Uterus (tissue), 2 donors: ENCODE data around the gene FNDC11.

Source experiments
- POLR2A ChIP-seq, 2 donors: fragments of 450-650 bp; IDR thresholded peaks; one replicate each; pipeline ENCODE4 v1.6.1; 2016; ENCODE audit warnings: antibody characterized with exemption in 2 of 2, mild to moderate bottlenecking in 1 of 2, moderate library complexity in 1 of 2
- TF ChIP-seq, protein P1 (sequence below), 4 experiments: fragments of 200-600 bp in 2 of 4; fragments of 450-650 bp in 2 of 4; sonication (generic) in 2 of 4; IDR thresholded peaks; one replicate each; pipeline ENCODE4 v1.5.1; 2016 to 2019; ENCODE audit warnings: antibody characterized with exemption in 4 of 4, mild to moderate bottlenecking in 2 of 4, moderate library complexity in 1 of 4

DNA sequence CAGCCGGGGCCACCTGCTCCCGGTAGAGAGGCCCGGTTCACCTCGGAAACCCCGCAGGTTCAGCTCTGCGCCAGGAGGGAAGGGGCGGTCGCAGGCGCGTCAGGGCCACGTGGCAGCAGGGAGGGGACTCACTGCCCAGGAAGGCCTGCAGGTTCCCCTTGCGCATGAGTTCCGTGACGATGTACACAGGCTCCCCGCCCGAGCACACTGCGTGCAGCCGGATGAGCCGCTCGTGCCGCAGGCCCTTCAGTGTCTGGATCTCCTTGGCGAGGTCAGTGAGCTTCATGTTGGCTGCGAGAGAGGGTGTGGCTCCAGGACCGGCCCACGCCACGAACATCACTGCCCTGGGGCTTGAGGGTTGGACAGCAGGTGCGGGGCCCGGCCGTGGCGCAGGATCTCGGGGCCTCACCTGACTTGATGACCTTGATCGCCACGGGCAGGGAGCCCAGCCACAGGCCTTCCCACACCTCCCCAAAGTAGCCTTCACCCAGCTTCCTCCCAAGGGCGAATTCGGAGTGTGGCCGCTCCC lies 11.9 kb upstream of the FNDC11 start:
- TF ChIP-seq, protein P1, sequence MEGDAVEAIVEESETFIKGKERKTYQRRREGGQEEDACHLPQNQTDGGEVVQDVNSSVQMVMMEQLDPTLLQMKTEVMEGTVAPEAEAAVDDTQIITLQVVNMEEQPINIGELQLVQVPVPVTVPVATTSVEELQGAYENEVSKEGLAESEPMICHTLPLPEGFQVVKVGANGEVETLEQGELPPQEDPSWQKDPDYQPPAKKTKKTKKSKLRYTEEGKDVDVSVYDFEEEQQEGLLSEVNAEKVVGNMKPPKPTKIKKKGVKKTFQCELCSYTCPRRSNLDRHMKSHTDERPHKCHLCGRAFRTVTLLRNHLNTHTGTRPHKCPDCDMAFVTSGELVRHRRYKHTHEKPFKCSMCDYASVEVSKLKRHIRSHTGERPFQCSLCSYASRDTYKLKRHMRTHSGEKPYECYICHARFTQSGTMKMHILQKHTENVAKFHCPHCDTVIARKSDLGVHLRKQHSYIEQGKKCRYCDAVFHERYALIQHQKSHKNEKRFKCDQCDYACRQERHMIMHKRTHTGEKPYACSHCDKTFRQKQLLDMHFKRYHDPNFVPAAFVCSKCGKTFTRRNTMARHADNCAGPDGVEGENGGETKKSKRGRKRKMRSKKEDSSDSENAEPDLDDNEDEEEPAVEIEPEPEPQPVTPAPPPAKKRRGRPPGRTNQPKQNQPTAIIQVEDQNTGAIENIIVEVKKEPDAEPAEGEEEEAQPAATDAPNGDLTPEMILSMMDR (IDR thresholded peaks at IDR 0.05) = no peak
- TF ChIP-seq POLR2A (IDR thresholded peaks at IDR 0.05) = no peak
